Measurements from ENCODE around the gene LRCH1.

DNA sequence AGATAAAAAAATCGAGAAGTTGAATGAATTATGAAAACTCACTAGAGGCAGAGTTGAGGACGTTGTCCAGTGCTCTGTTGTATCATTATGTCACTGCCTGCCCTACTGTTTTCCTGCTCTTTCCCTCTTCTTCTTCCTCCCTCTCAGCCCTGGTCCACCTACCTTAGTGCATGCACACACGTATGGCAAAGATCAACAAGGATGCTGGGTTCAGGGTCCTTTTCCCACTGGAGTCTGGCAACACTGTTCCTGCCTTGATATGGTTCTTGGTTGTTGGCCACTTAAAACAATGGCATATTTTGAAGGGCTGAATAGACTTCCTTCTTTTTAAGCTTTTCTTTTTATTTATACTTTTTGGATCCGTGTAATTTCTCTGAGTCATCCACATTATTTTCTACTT lies 74.5 kb downstream of the LRCH1 start:
- TF ChIP-seq, protein P1, sequence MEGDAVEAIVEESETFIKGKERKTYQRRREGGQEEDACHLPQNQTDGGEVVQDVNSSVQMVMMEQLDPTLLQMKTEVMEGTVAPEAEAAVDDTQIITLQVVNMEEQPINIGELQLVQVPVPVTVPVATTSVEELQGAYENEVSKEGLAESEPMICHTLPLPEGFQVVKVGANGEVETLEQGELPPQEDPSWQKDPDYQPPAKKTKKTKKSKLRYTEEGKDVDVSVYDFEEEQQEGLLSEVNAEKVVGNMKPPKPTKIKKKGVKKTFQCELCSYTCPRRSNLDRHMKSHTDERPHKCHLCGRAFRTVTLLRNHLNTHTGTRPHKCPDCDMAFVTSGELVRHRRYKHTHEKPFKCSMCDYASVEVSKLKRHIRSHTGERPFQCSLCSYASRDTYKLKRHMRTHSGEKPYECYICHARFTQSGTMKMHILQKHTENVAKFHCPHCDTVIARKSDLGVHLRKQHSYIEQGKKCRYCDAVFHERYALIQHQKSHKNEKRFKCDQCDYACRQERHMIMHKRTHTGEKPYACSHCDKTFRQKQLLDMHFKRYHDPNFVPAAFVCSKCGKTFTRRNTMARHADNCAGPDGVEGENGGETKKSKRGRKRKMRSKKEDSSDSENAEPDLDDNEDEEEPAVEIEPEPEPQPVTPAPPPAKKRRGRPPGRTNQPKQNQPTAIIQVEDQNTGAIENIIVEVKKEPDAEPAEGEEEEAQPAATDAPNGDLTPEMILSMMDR (IDR thresholded peaks at IDR 0.05; ENCODE audit: low read depth, low read length, missing input control) = no peak
- no peak for TF ChIP-seq NR2F2 (IDR thresholded peaks at IDR 0.05)
- TF ChIP-seq SP1 (IDR thresholded peaks at IDR 0.05) = no peak
- TF ChIP-seq YY1 (IDR thresholded peaks at IDR 0.05) = no peak
- TF ChIP-seq, protein P2, sequence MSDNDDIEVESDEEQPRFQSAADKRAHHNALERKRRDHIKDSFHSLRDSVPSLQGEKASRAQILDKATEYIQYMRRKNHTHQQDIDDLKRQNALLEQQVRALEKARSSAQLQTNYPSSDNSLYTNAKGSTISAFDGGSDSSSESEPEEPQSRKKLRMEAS (IDR thresholded peaks at IDR 0.05) = no peak
- TF ChIP-seq, protein P3, sequence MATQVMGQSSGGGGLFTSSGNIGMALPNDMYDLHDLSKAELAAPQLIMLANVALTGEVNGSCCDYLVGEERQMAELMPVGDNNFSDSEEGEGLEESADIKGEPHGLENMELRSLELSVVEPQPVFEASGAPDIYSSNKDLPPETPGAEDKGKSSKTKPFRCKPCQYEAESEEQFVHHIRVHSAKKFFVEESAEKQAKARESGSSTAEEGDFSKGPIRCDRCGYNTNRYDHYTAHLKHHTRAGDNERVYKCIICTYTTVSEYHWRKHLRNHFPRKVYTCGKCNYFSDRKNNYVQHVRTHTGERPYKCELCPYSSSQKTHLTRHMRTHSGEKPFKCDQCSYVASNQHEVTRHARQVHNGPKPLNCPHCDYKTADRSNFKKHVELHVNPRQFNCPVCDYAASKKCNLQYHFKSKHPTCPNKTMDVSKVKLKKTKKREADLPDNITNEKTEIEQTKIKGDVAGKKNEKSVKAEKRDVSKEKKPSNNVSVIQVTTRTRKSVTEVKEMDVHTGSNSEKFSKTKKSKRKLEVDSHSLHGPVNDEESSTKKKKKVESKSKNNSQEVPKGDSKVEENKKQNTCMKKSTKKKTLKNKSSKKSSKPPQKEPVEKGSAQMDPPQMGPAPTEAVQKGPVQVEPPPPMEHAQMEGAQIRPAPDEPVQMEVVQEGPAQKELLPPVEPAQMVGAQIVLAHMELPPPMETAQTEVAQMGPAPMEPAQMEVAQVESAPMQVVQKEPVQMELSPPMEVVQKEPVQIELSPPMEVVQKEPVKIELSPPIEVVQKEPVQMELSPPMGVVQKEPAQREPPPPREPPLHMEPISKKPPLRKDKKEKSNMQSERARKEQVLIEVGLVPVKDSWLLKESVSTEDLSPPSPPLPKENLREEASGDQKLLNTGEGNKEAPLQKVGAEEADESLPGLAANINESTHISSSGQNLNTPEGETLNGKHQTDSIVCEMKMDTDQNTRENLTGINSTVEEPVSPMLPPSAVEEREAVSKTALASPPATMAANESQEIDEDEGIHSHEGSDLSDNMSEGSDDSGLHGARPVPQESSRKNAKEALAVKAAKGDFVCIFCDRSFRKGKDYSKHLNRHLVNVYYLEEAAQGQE (IDR thresholded peaks at IDR 0.05) = no peak
- no peak for TF ChIP-seq RAD21 (IDR thresholded peaks at IDR 0.05)
- no peak for TF ChIP-seq GABPA (IDR thresholded peaks at IDR 0.05 in 1 of 2, conservative IDR thresholded peaks at IDR 0.05 in 1 of 2)
- no peak for TF ChIP-seq TAF1 (conservative IDR thresholded peaks at IDR 0.05)
- TF ChIP-seq, protein P4, sequence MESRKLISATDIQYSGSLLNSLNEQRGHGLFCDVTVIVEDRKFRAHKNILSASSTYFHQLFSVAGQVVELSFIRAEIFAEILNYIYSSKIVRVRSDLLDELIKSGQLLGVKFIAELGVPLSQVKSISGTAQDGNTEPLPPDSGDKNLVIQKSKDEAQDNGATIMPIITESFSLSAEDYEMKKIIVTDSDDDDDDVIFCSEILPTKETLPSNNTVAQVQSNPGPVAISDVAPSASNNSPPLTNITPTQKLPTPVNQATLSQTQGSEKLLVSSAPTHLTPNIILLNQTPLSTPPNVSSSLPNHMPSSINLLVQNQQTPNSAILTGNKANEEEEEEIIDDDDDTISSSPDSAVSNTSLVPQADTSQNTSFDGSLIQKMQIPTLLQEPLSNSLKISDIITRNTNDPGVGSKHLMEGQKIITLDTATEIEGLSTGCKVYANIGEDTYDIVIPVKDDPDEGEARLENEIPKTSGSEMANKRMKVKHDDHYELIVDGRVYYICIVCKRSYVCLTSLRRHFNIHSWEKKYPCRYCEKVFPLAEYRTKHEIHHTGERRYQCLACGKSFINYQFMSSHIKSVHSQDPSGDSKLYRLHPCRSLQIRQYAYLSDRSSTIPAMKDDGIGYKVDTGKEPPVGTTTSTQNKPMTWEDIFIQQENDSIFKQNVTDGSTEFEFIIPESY (IDR thresholded peaks at IDR 0.05) = no peak
- no peak for TF ChIP-seq EGR1 (IDR thresholded peaks at IDR 0.05; ENCODE audit: low read depth in 2 of 2)
- no peak for TF ChIP-seq JUND (IDR thresholded peaks at IDR 0.05)
- TF ChIP-seq, protein P5, sequence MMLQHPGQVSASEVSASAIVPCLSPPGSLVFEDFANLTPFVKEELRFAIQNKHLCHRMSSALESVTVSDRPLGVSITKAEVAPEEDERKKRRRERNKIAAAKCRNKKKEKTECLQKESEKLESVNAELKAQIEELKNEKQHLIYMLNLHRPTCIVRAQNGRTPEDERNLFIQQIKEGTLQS (IDR thresholded peaks at IDR 0.05) = no peak
